Measurements from ENCODE around the gene KRTAP2-1.
"Not testable (repeated sequence)": the region's sequence is repeated elsewhere in the genome, so short reads cannot be mapped to it uniquely, and the experiment has no call there.

KRTAP2-1 gene, protein sequence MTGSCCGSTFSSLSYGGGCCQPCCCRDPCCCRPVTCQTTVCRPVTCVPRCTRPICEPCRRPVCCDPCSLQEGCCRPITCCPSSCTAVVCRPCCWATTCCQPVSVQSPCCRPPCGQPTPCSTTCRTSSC
- 0 to 0.15 reads per million in 2 donors for total RNA-seq

DNA sequence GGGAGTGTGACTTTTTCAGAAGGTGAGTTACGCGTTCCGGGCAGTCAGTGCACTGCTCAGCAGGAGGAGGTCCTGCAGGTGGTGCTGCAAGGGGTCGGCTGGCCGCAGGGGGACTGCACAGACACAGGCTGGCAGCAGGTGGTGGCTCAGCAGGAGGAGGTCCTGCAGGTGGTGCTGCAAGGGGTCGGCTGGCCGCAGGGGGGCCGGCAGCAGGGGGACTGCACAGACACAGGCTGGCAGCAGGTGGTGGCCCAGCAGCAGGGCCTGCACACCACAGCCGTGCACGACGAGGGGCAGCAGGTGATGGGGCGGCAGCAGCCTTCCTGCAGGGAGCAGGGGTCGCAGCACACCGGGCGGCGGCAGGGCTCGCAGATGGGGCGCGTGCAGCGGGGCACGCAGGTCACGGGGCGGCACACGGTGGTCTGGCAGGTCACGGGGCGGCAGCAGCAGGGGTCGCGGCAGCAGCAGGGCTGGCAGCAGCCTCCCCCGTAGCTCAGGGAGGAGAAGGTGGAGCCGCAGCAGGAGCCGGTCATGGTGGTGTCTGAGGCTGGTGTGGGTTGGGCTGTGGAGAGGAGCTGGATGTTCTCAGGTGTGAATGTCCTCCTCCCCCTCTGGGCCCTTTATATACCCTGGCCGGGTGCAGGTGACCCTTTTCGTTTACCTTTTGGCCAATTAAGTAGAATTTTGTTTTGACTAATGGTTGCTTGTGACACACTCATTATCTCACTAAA lies at the start of gene KRTAP2-1:
TSS of gene KRTAP2-1 (minus strand) at position 582 of the 731 bp plus-strand sequence. CDS start at position 533, 49 bp downstream.
- not testable (repeated sequence) for DNase-seq

DNA sequence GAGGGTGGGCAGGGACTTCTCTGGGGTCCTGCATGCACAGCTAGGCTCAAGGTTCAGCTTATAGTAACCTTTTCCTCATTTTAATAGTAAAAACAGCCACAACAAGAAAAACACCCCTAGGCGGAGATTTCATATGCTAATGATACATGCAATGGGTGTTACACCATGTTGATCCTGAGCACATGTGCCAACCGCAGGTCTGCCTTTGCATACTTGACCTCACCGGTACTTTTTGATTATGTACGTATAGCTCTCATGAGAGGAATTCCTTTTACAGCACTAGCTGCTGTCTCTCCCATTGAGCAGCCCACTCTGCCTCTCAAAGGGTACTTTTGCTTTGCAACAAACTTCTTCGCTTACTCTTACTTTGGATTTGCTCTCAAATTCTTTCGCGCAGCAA lies 48.9 kb upstream of the KRTAP2-1 start:
- DNase-seq, result no peak

- not testable (repeated sequence) for DNase-seq
These were observed 41.7 kb upstream of the KRTAP2-1 start for GRCh38 chr17:41088760-41089352.

GRCh38 chr17:41084100-41084856 lies 37.2 kb upstream of the KRTAP2-1 start, which contains the start of gene KRTAP4-7:
KRTAP4-7 (plus strand) TSS chr17:41084150; CDS start chr17:41084207, 57 bp downstream.
- not testable (repeated sequence) for DNase-seq

- not testable (repeated sequence) for DNase-seq
These were observed 36.3 kb upstream of the KRTAP2-1 start for GRCh38 chr17:41083427-41083826.

- DNase-seq, result no peak
These were observed 35.5 kb upstream of the KRTAP2-1 start for GRCh38 chr17:41082626-41083025.

GRCh38 chr17:41076788-41077187 lies 29.7 kb upstream of the KRTAP2-1 start:
- no peak for DNase-seq

DNA sequence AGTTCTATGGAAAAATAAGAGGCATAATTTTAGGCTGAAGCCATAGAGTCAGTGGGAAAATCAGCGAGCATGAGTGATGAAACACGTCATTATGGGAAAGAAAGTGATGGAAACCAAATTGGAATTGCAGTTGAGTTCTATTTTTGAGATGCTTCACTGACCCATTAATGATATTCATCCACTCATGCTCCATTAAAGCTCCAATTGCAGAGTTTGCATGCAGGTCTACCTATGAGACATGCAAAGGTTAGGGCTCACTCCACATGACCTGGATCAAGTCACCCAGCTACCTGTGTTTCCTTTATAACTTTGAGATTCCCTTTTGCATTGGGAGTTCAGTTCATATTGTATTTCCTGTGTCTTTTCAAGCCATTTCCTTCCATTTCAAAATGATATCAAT lies 26.6 kb upstream of the KRTAP2-1 start:
- DNase-seq, result no peak

- no peak for DNase-seq
These were observed 24.7 kb upstream of the KRTAP2-1 start for GRCh38 chr17:41071606-41072360.

- DNase-seq, result no peak
These were observed 21.9 kb upstream of the KRTAP2-1 start for GRCh38 chr17:41069031-41069430.

DNA sequence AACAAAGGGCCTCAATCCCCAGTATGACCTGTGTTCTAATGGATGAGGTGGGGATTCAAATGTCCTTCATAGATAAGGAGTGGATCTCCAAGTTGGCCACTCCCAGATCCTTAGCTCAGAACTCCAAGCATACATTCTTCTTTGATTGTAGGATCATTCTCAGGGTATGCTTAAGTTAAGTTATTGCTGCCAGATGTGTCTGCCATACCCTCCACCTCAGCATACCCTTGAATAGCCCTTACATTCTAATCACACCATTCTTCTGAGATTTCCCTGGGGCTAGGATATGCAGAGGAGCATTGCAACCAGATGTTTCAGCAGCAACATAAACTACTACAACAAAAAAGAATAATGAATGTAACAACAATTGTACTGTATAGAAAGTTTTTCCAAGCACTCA lies 20.2 kb upstream of the KRTAP2-1 start:
- no peak for DNase-seq

DNA sequence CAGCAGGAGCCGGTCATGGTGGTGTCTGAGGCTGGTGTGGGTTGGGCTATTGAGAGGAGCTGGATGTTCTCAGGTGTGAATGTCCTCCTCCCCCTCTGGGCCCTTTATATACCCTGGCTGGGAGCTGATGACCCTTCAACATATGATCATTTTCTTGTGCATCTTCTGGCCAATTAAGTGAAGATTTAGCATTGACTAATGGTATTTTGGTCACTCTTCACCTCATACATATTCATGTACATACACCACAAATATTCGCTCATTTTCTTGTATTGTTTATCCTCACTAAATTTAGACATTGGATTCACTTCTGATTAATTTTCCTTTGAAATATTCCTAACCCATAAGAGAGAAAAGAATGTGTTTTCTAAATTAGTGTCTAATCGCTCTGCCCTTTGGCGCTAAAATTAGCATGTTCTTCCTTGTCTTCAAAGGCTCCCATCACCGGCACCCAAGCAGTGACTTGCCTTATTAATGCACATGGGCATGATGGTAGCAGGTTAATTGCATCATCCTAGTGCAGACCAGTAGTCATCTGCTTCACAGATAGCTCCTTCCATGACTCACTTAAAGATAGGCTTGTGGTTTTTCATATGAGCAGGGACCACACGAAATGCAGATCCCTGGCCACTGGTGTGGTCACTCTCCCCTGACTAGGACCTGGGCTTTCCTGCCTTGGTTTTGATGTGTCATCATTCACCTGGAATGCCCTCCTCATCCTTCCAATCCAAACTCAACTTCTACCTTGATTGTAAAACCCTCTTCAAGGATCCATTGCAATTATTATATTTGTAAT lies 18.9 kb upstream of the KRTAP2-1 start, which contains the start of gene KRTAP2-4:
TSS of gene KRTAP2-4 (minus strand) at position 51 of the 796 bp plus-strand sequence. CDS start at position 17, 34 bp downstream.
- no peak for DNase-seq

GRCh38 chr17:41065016-41065689 lies 18.0 kb upstream of the KRTAP2-1 start:
- not testable (repeated sequence) for DNase-seq

- DNase-seq, result no peak
These were observed 17.2 kb upstream of the KRTAP2-1 start for GRCh38 chr17:41064301-41064700.

GRCh38 chr17:41063449-41063848 lies 16.3 kb upstream of the KRTAP2-1 start:
- DNase-seq, result no peak

GRCh38 chr17:41061964-41062363 lies 14.8 kb upstream of the KRTAP2-1 start:
- no peak for DNase-seq

GRCh38 chr17:41060052-41060604 lies 13.0 kb upstream of the KRTAP2-1 start, which contains the start of gene KRTAP2-3:
KRTAP2-3 (minus strand) TSS chr17:41060114; CDS start chr17:41060050, 64 bp downstream.
- DNase-seq, result no peak

- not testable (repeated sequence) for DNase-seq
These were observed 12.3 kb upstream of the KRTAP2-1 start for GRCh38 chr17:41059276-41060051.

DNA sequence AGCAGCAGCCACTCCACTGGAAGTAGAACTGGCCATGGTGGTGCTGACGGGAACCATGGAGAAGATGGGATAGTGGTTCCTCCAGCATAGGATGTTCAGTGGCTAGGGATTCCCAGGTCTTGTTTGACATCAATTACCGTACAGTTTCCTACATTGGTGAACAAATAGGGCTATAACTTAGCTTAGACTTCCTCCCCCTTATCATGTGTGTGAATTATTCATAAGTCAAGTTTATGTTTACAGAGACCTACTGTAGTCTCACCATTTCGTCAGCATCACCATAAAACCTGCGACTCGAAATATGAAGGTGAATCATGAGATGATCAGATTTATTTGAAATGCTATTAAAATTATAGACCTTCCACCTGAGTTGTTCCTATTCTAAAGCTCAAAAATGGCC lies 11.6 kb upstream of the KRTAP2-1 start:
- DNase-seq, result no peak

Measured in activated gamma-delta T cell (primary cell).